Measurements from ENCODE around the gene S100A3. TPM values are rescaled to one million over a fixed set of nuclear protein-coding genes. Genes with fewer than 3 reads are reported as not detected.
A peak's percentile ranks its signal among the peaks of the same experiment; 100 is the strongest.

The S100A3 gene
- total RNA-seq, 3 donors from 2014 or later, result not detected

GRCh38 chr1:153538315-153538821 lies 10.7 kb downstream of the S100A3 start:
- Mint-ChIP-seq H3K4me1 (ENCODE audit: low read depth) (peaks cover 78% of the 10 kb centered on the region), H3K9me3 (no peaks in the 10 kb centered on the region), H3K36me3 (ENCODE audit: insufficient read depth) (peaks cover 9% of the 10 kb centered on the region), H3K27me3 (ENCODE audit: low read depth) (no peaks in the 10 kb centered on the region), H3K4me3 (no peak overlapping the region)
- ATAC-seq, result no peak
- DNase-seq, result no peak

DNA sequence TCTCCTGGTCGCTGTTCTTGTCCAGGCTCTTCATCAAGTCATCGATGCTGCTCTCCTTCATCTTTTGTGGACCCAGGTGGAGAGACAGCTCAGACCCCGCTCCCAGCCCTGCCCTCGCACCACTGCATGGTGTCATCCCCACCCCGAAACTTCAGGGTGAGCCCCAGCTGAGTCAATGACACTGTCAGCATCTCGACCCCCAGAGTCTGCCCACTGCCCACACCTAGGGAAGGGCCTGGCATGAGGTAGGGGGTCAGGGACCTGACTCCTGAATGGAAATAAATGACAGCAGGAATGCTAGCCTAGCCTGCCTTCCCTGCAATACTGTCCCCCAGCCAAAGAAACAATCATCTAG lies 11.7 kb downstream of the S100A3 start:
- H3K4me3 Mint-ChIP-seq, result peak overlapping the region; percentile 31
- H3K9me3 Mint-ChIP-seq, result no peaks in the 10 kb centered on the region
- H3K36me3 Mint-ChIP-seq (ENCODE audit: insufficient read depth), result peaks cover 5% of the 10 kb centered on the region
- DNase-seq (no peak), ATAC-seq (no peak)
- no peaks in the 10 kb centered on the region for H3K27me3 Mint-ChIP-seq (ENCODE audit: low read depth)
- H3K4me1 Mint-ChIP-seq (ENCODE audit: low read depth), result peaks cover 78% of the 10 kb centered on the region

DNA sequence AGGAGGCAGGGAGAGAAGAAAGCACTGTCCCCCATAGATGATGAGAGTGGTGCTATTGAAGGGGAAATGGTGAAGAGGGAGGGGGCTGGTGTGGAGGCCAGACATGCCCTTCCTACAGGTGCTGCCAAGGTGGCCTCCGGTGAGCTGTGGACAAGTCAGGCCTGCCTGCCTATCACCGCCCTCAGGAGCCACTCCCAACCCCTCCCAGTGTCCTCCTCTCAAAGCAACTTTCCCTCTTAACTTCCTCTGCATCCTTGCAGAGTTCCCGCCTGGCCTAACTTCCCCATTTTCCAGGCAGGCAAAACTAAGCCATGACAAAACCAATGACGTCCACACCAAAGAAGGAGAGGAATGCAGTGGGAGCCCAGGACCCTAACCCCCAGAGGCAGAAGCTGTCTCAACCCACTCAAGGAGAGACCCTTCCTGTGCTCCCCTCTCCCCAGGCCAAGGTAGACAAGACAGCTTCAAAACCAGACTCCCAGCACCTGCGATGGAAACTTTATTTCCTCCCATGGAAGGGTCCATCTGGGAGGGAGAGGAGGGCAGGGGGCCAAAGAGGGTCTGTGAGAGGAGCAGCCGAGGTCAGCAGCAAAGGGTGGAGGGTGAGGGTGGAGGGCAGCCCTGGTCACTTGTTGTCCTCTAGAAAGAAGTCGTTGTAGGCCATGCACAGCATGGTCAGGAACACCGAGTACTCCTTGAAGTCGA lies 12.2 kb downstream of the S100A3 start:
- H3K27me3 Mint-ChIP-seq (ENCODE audit: low read depth), result no peaks in the 10 kb centered on the region
- H3K36me3 Mint-ChIP-seq (ENCODE audit: insufficient read depth), result peaks cover 5% of the 10 kb centered on the region
- DNase-seq (no peak), ATAC-seq (no peak)
- peaks cover 77% of the 10 kb centered on the region for H3K4me1 Mint-ChIP-seq (ENCODE audit: low read depth)
- no peaks in the 10 kb centered on the region for H3K9me3 Mint-ChIP-seq
- H3K4me3 Mint-ChIP-seq, result peak overlapping the region; percentile 93

DNA sequence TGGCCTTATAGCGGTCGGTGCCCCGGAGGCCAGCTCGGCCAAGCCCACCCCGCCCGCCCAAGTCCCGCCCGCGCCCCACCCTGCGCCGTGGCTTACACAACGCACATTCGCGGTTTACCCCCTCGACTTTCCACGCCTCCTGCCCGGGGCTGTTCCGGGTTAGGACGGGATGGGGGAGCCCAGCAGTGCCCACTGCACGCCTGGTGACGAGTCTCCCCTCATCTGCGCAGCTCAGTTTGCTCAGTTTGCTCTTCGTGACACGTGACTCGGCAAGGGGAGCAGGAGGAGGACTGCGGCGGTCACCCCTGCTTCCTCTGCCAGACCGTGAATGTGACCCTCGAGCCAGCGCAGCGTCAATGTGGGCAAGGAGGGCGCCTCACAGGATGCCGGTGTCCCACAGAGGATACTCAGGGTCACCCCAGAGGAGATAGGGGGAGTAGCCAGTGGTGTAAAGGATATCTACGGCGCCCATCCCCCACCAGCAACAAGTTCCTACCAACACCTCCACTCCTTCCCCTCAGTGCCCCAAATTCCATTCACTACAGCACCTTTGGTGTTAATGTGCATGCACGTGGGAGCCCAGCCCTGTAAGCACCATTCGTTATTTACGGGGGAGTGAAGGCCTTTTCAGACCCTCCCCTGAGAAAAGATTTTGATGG lies 12.9 kb downstream of the S100A3 start:
- Mint-ChIP-seq H3K4me3 (peak overlapping the region; percentile 93), H3K9me3 (no peaks in the 10 kb centered on the region), H3K36me3 (ENCODE audit: insufficient read depth) (peaks cover 5% of the 10 kb centered on the region), H3K27me3 (ENCODE audit: low read depth) (no peaks in the 10 kb centered on the region), H3K4me1 (ENCODE audit: low read depth) (peaks cover 77% of the 10 kb centered on the region)
- DNase-seq, result peak; percentile 68
- peak; percentile 81 to 82 for ATAC-seq

GRCh38 chr1:153535242-153536011 lies 13.6 kb downstream of the S100A3 start, which contains the start of gene S100A6:
Gene S100A6 (minus strand): TSS chr1:153535991. CDS start chr1:153535339, 652 bp downstream.
- peak; percentile 44 to 57 for ATAC-seq
- Mint-ChIP-seq H3K9me3 (no peaks in the 10 kb centered on the region), H3K4me3 (peak within 1 kb of the TSS; percentile 93), H3K4me1 (ENCODE audit: low read depth) (peaks cover 75% of the 10 kb centered on the region), H3K36me3 (ENCODE audit: insufficient read depth) (peaks cover 5% of the 10 kb centered on the region), H3K27me3 (ENCODE audit: low read depth) (no peaks in the 10 kb centered on the region)
- DNase-seq, result no peak

DNA sequence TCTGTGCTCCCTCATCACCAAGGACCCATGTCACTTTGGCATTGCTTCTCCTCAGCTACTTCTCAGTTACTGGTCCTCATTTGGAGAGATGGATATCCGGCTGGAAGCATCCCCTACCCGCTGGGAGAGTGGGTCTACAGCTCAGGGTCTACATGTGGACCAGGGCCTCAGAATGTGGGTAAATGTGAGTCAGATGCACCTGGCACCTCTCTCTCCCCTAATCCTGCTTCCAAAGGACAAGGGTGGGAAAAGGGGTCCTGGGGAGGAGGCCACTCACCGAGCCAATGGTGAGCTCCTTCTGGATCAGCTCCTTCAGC lies 14.2 kb downstream of the S100A3 start:
- no peak for ATAC-seq
- Mint-ChIP-seq H3K4me3 (peak overlapping the region; percentile 93), H3K9me3 (no peaks in the 10 kb centered on the region), H3K27me3 (ENCODE audit: low read depth) (no peaks in the 10 kb centered on the region), H3K4me1 (ENCODE audit: low read depth) (peaks cover 71% of the 10 kb centered on the region), H3K36me3 (ENCODE audit: insufficient read depth) (peaks cover 5% of the 10 kb centered on the region)
- no peak for DNase-seq

DNA sequence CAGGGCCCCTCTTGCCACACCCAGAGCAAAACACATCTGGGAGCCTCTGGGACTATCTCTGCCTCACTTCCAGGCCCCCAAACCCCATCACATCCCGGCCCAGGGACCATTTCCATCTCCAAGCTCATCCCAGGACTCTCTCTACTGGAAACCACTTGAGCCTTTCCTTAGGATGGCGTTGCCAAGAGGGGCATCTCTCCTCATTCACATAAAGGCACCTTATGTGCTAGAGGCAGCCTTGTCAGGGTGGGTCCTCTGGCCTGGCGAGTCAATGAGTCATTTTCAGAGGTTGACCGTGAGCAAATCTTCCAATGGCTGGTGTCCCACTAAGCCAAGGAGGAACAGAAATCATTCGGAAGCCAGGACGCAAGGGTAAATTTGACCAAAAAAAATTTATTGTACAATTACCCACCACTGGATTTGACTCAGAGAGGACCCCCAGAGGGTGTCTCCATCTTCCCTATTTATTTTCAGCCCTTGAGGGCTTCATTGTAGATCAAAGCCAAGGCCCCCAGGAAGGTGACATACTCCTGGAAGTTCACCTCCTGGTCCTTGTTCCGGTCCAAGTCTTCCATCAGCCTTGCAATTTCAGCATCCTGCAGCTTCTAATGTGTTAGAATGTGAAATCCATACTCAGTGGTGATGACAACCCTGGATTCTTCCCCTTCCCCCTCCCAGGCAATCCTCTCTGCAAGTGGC lies 14.7 kb downstream of the S100A3 start:
- DNase-seq, result no peak
- ATAC-seq, result no peak
- no peaks in the 10 kb centered on the region for H3K9me3 Mint-ChIP-seq
- no peaks in the 10 kb centered on the region for H3K27me3 Mint-ChIP-seq (ENCODE audit: low read depth)
- H3K36me3 Mint-ChIP-seq (ENCODE audit: insufficient read depth), result peaks cover 5% of the 10 kb centered on the region
- H3K4me3 Mint-ChIP-seq, result peak overlapping the region; percentile 93
- H3K4me1 Mint-ChIP-seq (ENCODE audit: low read depth), result peaks cover 66% of the 10 kb centered on the region

- H3K27me3 Mint-ChIP-seq (ENCODE audit: low read depth), result no peaks in the 10 kb centered on the region
- ATAC-seq (no peak), DNase-seq (no peak)
- H3K36me3 Mint-ChIP-seq (ENCODE audit: insufficient read depth), result peaks cover 5% of the 10 kb centered on the region
- no peaks in the 10 kb centered on the region for H3K9me3 Mint-ChIP-seq
- peak overlapping the region; percentile 93 for H3K4me3 Mint-ChIP-seq
- peaks cover 65% of the 10 kb centered on the region for H3K4me1 Mint-ChIP-seq (ENCODE audit: low read depth)
These were observed 15.3 kb downstream of the S100A3 start for GRCh38 chr1:153533689-153534201.

DNA sequence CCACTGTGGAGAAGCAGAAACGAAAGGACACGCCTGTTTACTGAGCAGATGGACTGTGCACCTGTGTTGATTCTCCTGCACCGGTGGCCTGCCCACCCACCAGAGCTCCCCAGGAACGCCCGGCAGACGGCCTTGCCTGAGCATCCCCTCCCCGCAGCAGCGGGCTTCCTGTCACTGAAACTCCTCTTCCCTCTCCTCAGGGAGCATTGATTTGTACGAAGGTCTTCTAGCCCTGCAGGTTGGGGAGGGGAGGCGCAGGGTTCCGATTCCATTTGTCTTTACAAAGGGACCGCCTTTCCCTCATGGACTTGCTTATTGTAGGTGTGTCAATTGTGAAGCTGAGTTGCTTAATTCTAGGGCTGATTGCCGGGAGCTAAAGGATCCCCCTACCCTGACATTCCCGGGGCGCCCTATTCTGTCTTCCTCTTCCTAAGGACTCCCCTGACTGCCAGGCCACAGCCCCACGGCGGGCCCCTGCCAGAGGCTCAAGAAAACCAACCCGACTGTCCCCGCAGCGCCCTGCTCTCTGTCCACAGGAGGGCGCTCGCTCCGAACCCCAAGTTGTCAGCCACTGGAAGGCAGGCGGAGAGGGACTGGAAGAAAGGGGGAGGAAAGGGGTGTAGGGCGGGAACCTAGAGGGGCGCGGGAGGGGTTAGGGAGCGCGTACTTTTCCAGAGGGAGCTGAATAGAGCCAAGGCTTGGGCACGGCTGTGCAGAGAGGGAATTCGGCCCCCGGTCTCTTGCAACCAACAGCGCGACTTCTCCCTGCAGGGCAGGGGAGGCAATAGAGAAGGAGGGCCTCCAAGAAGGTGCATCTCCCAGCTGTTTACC lies 16.1 kb downstream of the S100A3 start:
- Mint-ChIP-seq H3K4me1 (ENCODE audit: low read depth) (peaks cover 59% of the 10 kb centered on the region), H3K27me3 (ENCODE audit: low read depth) (no peaks in the 10 kb centered on the region), H3K9me3 (no peaks in the 10 kb centered on the region), H3K36me3 (ENCODE audit: insufficient read depth) (peaks cover 5% of the 10 kb centered on the region), H3K4me3 (peak overlapping the region; percentile 93)
- DNase-seq, result peak; percentile 73
- ATAC-seq, result peak; percentile 23 to 32

DNA sequence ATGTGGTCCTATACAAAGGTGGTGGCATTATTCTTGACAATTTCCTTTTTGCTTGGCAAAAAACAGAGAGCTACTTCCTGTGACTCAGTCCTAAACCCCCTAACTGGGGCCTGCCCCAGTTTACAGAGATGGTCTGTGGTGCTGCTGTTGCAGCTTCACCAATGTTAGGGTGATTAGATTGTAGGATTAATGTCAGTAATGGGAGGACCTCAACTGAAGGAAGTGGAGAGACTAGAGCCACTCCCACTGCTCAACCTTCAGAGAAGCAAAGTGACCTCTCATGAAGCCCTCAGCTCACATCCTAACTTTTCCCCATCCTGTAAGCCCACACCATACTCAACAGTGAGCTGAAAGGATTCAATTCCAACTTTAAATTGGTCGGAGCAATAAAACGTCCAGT lies 16.9 kb downstream of the S100A3 start:
- DNase-seq (peak; percentile 29), ATAC-seq (peak; percentile 39 to 40)
- no peaks in the 10 kb centered on the region for H3K9me3 Mint-ChIP-seq
- H3K36me3 Mint-ChIP-seq (ENCODE audit: insufficient read depth), result peaks cover 5% of the 10 kb centered on the region
- H3K27me3 Mint-ChIP-seq (ENCODE audit: low read depth), result no peaks in the 10 kb centered on the region
- H3K4me1 Mint-ChIP-seq (ENCODE audit: low read depth), result peaks cover 55% of the 10 kb centered on the region
- peak overlapping the region; percentile 93 for H3K4me3 Mint-ChIP-seq

GRCh38 chr1:153531638-153532037 lies 17.4 kb downstream of the S100A3 start:
- Mint-ChIP-seq H3K36me3 (ENCODE audit: insufficient read depth) (peaks cover 5% of the 10 kb centered on the region), H3K9me3 (no peaks in the 10 kb centered on the region), H3K27me3 (ENCODE audit: low read depth) (no peaks in the 10 kb centered on the region), H3K4me1 (ENCODE audit: low read depth) (peaks cover 52% of the 10 kb centered on the region), H3K4me3 (no peak overlapping the region)
- no peak for DNase-seq
- ATAC-seq, result no peak

- Mint-ChIP-seq H3K4me3 (no peak overlapping the region), H3K36me3 (ENCODE audit: insufficient read depth) (no peaks in the 10 kb centered on the region), H3K4me1 (ENCODE audit: low read depth) (peaks cover 20% of the 10 kb centered on the region), H3K27me3 (ENCODE audit: low read depth) (no peaks in the 10 kb centered on the region), H3K9me3 (no peaks in the 10 kb centered on the region)
- DNase-seq (no peak), ATAC-seq (no peak)
These were observed 21.4 kb downstream of the S100A3 start for GRCh38 chr1:153527683-153528040.

GRCh38 chr1:153527023-153527682 lies 21.9 kb downstream of the S100A3 start:
- no peaks in the 10 kb centered on the region for H3K27me3 Mint-ChIP-seq (ENCODE audit: low read depth)
- peaks cover 15% of the 10 kb centered on the region for H3K4me1 Mint-ChIP-seq (ENCODE audit: low read depth)
- ATAC-seq, result no peak
- no peaks in the 10 kb centered on the region for H3K36me3 Mint-ChIP-seq (ENCODE audit: insufficient read depth)
- no peak overlapping the region for H3K4me3 Mint-ChIP-seq
- DNase-seq, result no peak
- no peaks in the 10 kb centered on the region for H3K9me3 Mint-ChIP-seq
